ENCODE results near the gene LCN12.

LCN12 gene

GRCh38 chr9:136972335-136972734 lies 20.3 kb downstream of the LCN12 start:
- in situ Hi-C loops (cut with MboI; ENCODE audit: low sequenced_read_pairs): no loop called here

DNA sequence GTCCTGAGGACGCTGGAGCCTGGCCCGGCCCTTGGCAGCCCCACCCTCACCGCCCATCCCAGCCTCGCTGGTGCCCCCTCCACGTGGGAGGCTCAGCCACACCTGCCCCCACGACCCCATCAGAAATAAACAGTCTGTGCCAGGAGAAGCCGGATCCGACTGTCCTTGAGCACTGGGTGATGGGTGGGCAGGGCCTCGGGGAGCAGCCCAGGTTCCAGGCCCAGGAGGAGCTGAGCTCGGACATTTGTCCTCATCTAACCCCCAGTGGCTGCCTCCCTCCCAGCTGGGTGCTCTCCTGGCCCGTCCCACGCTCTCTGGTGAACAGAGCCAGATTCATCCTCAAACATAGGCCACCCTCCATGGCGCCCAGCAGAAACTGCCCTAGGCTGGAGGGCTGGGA lies 20.7 kb downstream of the LCN12 start:
- in situ Hi-C loops (cut with MboI; ENCODE audit: low sequenced_read_pairs): no loop called here

- in situ Hi-C loops (cut with MboI; ENCODE audit: low sequenced_read_pairs): no loop called here
Measured at GRCh38 chr9:136973618-136974617, 21.8 kb downstream of the LCN12 start.

DNA sequence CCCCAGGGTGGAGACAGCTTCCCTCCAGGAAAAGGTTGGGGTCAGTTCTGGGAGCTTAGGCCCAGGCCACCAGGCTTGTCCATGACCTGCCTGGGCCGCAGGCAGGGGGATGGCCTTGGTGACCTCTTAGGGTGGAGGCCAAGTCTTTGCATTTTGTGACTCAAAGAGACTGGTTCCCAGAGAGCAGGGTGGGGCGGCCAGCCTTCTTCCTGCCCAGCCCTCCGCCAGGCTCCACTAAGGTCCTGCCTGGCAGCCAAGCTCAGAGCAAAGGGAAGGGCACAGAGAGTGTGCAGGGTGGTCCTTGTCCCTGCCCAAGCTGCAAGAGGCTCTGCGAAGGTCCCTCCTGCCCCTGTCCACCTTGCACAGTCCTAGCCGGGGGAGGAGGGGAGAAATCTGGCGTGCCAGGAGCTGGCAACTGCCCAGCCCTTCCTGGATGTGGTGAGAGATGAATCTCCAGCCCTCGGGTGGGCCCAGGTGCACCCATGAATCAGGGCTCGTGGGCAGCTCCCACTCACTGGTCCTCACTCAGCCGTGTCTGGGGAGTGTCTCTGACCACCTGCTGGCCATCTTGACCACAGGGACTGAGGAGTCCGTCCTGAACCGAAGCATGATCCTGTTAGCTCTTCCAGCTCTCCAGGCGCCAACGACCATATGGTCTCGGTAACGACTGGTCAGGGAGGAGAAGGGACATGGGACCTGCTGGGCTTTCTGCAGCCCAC lies 22.9 kb downstream of the LCN12 start:
- in situ Hi-C loops (cut with MboI; ENCODE audit: low sequenced_read_pairs): no loop called here

- in situ Hi-C loops (cut with MboI; ENCODE audit: low sequenced_read_pairs): no loop called here
Measured at GRCh38 chr9:136975644-136976043, 23.6 kb downstream of the LCN12 start.

DNA sequence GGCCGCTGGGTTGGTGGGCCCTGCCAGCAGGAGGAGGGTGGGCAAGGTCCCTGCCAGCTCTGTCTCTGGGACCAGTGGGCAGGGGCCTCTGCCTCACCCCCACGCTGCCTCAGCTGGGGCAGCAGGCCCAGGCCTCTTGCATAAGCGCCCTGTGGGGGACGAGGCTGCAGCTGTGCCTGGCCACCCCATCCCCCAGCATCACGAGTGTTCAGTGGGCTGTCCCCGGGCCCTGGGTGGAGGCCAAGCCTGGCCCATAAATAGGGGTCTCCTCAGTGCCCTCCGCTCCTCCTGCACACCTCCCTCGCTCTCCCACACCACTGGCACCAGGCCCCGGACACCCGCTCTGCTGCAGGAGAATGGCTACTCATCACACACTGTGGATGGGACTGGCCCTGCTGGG lies 25.1 kb downstream of the LCN12 start, which contains the start of gene PTGDS:
Gene PTGDS (plus strand): TSS at position 282 of the 400 bp plus-strand sequence. CDS start 75 bp downstream, at position 357.
- in situ Hi-C loops (cut with MboI; ENCODE audit: low sequenced_read_pairs): no loop called here

- in situ Hi-C loops (cut with MboI; ENCODE audit: low sequenced_read_pairs): no loop called here
Measured at GRCh38 chr9:136977649-136978072, 25.6 kb downstream of the LCN12 start.

- in situ Hi-C loops (cut with MboI; ENCODE audit: low sequenced_read_pairs): no loop called here
Measured at GRCh38 chr9:136978073-136978864, 26.2 kb downstream of the LCN12 start.

DNA sequence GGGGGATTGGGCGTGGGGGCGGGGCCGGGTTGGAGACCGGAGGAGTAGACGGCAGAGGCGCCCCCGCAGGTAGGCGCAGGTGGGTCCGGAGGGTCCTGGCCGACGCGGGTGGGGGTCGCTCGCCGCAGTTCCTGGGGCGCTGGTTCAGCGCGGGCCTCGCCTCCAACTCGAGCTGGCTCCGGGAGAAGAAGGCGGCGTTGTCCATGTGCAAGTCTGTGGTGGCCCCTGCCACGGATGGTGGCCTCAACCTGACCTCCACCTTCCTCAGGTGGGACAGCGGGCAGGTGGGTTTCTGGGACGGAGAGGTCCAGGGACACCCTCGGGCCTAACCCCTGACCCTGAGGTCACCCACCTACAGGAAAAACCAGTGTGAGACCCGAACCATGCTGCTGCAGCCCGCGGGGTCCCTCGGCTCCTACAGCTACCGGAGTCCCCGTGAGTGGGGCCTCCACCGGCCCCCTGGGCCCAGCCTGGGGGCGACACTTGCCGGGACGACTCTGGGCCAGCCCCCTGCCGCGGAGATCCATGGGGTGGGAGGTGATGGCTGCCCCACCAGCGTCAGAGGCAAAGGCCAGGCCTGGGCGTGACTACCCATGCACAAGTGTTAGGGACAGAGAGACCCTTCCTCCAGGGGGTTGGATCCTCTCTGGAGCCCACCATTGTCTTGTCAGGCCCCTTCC lies 26.9 kb downstream of the LCN12 start:
- in situ Hi-C loops (cut with MboI; ENCODE audit: low sequenced_read_pairs): no loop called here

DNA sequence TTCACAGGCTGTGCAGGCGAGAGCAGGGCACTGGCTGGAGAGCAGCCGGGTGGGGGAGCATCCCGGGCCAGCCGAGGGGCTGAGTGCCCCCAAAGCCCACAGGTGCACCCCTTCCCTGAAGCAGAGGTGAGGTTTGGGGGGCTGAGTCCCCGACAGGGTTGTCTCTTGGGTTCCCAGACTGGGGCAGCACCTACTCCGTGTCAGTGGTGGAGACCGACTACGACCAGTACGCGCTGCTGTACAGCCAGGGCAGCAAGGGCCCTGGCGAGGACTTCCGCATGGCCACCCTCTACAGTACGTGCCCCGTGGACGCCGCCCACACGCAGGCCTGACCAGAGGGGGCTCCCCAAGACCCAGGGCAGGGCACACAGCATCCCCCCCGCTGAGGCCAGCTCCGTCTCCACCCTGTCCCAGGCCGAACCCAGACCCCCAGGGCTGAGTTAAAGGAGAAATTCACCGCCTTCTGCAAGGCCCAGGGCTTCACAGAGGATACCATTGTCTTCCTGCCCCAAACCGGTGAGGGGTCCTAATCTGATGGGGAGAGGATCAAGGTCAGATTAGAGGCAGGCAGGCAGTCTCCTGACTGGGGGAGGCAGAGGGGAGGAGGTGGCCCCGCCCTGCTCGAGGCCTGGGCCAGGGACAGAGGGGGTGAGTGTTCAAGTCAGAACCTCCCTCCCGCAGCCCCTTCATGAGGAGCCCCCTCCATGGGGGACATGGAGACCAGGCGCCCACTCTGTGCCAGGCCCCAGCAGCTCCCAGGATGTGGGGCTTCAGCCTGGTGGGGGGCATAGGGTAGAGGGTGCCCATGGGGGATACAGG lies 27.9 kb downstream of the LCN12 start:
- in situ Hi-C loops (cut with MboI; ENCODE audit: low sequenced_read_pairs): no loop called here

GRCh38 chr9:136980669-136981478 lies 28.8 kb downstream of the LCN12 start:
- in situ Hi-C loops (cut with MboI; ENCODE audit: low sequenced_read_pairs): no loop called here

GRCh38 chr9:136981588-136982231 lies 29.6 kb downstream of the LCN12 start:
- in situ Hi-C loops (cut with MboI; ENCODE audit: low sequenced_read_pairs): no loop called here

DNA sequence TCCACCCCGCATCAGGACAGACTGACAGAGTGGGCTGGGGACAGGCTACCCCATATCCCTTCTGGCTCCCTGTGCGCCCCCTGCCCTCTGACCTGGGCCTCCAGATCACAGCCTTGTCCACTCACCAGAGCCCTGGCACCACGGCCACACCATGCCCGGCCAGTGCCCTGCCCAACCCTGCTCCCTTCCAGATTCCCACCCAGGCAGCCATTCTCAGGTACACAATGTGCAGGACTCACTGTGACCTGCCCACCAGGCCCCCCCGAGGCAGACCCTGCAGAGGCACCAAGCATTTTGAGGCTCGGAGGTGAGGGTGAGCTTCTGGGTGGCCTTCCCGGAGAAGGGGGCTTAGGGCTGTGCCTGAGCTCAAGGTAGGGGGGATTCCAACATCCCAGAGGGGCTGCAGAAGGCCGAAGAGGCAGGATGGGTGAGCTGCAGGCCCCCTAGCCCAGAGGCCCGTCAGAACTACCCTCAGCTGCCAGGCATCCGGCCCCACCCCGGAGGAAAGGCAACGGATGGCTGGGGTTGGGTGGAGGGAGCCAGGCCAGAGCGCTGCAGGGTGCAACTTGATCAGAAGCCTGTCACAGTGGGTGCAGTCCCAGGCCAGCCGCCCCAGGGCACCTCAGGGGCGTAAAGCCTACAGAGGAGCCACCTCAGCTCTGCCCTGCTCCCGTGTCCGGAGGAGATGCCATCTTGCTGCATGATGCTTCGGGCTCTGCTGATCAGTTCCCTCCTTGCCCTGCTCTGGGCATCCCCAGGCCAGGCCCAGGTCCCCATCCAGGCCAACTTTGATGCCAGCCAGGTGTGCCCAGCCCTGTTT lies 30.4 kb downstream of the LCN12 start, which contains the start of gene LCNL1:
Gene LCNL1 (plus strand): TSS at position 762 of the 820 bp plus-strand sequence. CDS start 594 bp downstream, outside the sequence.
- in situ Hi-C loops (cut with MboI; ENCODE audit: low sequenced_read_pairs): no loop called here

GRCh38 chr9:136983167-136983566 lies 31.1 kb downstream of the LCN12 start:
- in situ Hi-C loops (cut with MboI; ENCODE audit: low sequenced_read_pairs): no loop called here

DNA sequence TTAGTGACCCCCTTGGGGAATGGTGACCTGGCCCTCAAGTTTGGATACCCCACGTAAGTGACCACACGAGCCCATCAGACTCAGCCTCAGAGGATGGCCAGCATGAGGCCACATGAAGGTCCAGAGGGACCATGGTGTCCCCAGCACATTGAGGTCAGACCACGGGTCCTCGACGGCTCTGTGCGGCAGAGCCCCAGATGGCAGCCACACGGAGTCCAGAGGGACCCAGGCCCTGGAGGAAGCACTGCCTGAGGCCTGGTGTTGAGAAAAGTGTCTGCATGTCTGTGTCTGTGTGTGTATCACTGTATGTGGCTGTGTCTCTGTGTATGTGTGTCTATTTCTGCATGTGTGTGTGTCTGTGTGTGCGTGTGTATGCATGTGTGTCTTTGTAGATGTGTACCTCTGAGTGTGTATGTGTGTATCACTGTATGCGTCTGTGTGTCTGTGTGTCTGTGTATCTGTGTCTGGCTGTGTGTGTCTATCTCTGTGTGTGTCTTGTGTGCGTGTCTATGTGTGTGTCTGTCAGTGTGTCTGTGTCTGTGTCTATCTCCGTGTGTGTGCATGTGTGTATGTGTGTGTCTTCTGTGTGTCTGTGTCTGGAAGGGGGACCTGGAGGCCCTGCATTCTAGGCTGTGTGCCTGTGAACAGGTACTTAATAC lies 31.7 kb downstream of the LCN12 start:
- in situ Hi-C loops (cut with MboI; ENCODE audit: low sequenced_read_pairs): no loop called here

GRCh38 chr9:136984464-136985026 lies 32.5 kb downstream of the LCN12 start:
- in situ Hi-C loops (cut with MboI; ENCODE audit: low sequenced_read_pairs): no loop called here

All from HL-60/S4 treated with retinoic acid at 250 ng/mL for 4 days and 3 days (cell line).